Endothelial cell of hepatic sinusoid (primary cell): ENCODE results near the gene ANXA9.

Experiments
- in situ Hi-C: cut with HindIII; loops from 2 replicates; pipeline ENCODE4 v1.10.0; 2017; ENCODE audit warnings: low sequenced_read_pairs

The ANXA9 gene

DNA sequence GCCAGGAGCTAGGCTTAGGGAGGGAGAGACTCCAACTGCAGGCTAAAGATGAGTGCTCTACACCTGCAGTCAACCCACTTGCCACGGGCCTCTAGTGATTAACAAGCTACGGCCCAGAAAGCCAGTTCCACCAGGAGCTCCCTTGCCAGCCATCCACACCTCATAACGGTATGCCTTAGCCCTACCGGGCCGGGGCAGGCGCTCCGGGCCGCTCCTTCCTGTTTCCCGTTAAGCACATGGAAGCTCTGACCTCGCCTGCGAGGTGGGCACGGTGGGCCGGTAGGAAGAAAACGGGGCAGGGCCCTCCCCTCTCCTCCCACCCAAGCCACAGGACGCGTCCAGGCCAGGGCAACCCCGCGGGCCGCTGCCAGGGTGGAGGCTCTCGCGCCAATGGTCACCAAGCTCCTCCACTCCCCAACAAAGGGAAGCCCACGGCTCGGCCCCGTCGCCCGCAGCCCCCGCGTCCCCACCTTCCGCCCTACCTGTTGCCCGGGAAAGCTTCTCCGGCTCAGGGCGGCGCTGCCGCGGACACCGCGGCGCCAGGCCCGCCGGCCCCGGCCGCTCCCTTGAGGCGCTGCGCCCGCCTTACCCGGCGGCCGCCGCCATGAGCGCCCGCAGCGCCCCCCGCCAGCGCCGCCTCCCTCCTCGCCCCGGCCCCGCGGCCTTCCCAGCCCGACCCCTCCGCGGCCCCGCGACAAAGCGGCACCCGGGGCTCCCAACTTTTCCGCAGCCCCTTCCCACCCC is 8.1 kb upstream of the ANXA9 start:
- in situ Hi-C loops = no loop called here

GRCh38 chr1:150974580-150975478 is 7.3 kb upstream of the ANXA9 start, which contains the start of gene CERS2:
Gene CERS2, minus strand, starts transcription at chr1:150974835. Its CDS starts 5,745 bp downstream, at chr1:150969090.
- in situ Hi-C loops = no loop called here

- in situ Hi-C loops = no loop called here
These were observed 5.7 kb upstream of the ANXA9 start for GRCh38 chr1:150976401-150976821.

- in situ Hi-C loops = no loop called here
These were observed 5.0 kb upstream of the ANXA9 start for GRCh38 chr1:150976879-150977694.

DNA sequence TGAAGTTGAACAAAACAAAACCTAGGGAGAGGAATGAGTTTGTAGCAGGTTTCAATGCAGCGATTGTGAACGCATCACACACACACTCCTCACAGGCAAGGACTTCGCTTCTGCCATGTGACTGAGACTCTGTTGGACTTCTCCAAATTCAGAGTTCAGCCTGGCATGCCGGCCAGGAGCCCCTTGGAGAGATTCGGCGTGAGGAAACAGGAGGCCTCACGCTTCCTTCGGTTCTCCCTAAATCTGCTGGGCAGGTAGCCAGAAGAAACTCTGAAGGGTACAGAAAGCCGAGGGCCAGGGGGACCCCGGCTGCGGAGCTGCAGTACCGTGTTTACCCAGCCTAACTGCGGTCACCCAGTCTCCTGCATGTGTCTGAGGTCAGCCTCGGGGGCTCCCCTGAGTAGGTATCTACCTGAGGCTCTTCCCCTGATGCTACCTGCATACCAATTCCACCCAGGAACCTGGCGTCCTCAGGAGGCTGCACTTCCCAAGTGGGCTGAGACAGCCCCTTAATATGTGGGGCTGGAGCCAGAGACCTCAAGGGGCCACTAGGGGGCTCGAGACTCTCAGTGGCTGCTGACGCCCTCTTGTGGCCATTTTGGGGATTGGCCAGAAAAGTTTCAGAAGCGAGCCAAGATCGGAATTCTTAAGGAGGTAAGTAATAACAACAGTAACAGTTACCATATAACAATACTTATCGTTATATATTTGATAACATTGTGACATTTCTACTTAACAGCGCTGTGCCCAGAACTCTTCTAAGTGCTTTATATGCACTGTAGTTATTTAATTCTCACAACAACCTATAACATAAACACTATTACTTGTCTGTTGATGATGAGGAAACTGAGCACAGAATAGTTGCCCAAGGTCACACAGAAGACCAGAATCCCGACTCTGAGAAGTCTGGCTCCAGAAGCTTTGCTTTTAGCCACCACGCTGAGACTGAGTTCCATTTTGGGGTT is 2.7 kb upstream of the ANXA9 start:
- in situ Hi-C loops = loop anchor here (5.0 kb wide), 1 partner anchor 32 kb away; no protein-coding TSS in a partner anchor

DNA sequence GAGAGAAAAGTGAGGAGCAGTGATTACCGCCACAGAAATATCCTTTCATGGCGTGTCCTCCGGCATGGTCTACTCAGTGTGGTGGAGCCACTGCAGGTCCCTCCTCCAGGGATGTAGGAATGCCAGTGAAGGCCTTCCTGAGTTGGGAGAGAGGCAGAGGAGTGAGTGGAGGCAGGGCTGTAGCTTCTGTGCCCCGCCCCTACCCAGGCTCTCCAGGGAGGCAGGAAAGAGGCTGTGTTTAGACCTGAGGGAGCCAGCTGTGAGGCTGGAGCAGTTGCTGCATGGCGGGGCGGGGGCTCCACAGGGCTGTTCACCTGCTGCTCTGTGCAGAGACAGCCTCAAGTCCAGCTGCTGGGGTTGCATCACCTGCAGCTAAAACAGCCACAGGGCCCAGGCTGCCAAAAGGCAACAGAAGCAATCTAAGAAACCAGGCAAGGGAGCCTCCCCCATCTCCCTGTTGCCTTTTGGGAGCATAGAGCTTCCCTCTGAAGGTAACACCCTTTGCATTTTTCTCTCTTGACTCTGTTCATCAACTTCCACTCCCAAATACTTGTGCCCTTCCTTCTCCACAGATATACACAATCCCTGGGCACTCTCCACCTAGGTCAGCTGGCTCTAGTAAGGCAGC is 801 bp upstream of the ANXA9 start:
- in situ Hi-C loops = loop anchor here (5.0 kb wide), 1 partner anchor 34 kb away; no protein-coding TSS in a partner anchor

DNA sequence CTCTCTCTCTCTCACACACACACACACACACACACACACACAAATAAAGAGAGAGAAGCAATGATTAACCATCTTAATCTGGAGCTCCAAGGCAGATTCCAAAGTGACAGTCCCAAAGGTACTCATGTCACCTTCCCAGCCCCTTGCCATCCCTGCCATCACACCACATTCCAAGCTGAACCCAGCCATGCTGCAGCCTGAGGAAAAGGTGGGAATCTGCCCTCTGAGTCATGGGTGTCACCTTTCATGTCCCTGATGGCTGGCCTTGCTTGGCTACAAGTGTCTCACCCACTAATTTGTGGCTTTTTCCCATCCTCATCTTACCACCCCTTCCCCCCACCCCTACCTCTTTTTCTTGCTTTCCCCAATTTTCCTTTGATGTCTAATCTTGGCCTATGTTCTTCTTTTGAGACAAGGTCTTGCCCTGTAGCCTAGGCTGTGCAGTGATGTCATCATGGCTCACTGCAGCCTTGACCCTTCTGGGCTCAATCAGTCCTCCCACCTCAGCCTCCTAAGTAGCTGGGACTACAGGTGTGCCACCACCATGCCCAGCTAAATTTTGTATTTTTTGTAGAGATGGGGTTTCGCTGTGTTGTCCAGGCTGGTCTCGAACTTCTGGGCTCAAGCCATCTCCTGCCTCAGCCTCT is 3.2 kb downstream of the ANXA9 start:
- in situ Hi-C loops = no loop called here

- in situ Hi-C loops = no loop called here
These were observed 5.8 kb downstream of the ANXA9 start for GRCh38 chr1:150987924-150988323.

DNA sequence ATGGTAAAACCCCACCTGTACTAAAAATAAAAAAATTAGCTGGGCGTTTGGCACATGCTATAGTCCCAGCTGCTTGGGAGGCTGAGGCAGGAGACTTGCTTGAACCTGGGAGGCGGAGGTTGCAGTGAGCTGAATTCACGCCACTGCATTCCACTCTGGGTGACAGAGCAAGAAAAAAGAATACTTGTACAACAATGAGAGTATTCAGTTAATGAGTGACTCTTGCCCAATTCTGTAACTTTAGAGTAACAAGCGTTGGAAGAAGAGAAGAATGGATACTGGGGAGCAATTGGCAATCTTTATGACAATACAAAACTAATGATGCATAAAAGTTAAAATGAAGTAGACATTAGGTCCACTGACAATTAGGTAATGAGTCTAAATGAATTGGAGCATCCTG is 10.5 kb downstream of the ANXA9 start:
- in situ Hi-C loops = no loop called here

DNA sequence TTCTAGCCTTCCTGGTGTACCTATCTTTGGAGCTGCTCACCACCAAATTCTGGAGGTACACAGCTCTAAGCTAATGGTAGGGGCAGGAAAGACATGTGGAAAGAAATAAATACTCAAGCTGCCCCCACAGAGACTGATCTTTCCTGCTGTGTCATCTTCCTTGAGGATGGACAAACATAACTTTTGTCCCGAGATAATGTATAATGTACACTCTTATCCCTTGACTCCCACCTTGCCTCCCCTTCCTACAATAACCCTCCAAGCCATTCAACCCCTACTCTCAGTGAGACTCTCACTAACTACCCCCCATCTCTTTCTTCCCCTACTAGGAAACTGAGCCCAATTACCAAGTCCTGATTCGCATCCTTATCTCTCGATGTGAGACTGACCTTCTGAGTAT is 12.2 kb downstream of the ANXA9 start:
- in situ Hi-C loops = no loop called here

DNA sequence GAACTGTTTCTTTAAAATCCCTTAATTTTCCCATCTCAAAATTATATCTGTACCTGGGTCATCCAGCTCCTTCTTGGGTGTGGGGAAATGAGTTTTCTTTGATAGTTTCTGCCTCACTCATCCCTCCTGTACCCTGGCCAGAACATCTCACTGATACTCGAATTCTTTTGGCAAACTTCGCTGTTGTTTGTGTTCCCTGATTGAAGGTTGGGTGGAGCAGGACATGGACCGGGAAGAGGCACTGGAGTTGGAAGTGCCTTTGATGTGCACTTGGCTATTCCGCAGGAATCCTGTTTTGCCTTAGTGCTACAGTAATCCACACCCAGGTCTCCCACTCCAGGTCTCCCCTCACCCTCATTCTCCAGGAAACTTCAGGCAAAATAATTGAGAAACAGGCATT is 13.4 kb downstream of the ANXA9 start:
- in situ Hi-C loops = no loop called here

- in situ Hi-C loops = no loop called here
These were observed 13.8 kb downstream of the ANXA9 start for GRCh38 chr1:150995896-150996295.

GRCh38 chr1:150997126-150997872 is 15.2 kb downstream of the ANXA9 start:
- in situ Hi-C loops = no loop called here

DNA sequence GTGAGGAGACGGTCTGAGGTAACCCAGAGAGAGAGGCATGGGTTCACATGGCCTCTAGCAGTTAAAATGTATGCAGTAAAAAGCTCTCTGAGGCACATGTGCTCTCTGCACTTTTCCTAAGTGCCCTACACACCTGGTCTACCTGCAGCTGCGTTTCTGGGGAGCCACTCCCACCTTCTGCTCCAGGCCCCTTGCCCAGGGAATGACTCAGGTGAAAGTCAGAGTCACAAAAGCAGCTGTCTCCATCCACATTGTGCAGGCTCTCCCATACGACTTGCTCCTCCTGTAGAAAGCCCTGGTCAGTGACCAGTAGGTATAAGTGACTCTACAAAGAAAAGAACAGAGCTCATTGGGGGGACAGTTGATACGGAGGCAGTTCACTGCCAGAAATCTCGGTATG is 15.9 kb downstream of the ANXA9 start:
- in situ Hi-C loops = no loop called here

DNA sequence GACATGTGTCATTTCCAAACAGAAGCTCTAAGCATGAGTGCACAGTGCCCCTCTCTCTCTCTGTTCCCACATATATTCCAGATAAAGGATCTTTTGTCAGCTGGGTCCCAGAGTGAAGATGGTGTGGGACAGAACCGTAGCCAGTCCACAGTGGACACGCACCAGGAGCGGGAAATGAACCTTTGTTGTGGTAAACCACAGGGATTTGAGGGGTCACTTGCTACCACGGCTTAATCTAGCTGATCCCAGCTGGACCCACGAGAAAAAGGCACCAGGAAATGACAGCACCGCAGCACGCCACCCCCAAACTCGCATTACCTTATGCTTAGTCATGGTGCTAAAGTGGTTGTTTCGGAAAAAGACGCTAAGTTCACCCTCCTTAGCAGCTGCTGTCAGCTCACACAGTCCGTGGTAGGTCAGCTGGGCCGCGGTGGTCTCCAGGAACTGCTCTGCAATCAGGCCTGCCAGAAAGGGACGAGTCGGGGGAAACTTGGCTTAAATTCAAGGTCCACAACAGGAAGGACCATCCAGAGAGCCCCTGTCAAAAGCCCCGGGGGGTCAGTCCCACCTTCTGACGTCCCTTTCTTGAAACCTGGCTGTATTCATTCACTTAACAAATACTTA is 17.1 kb downstream of the ANXA9 start:
- in situ Hi-C loops = no loop called here

DNA sequence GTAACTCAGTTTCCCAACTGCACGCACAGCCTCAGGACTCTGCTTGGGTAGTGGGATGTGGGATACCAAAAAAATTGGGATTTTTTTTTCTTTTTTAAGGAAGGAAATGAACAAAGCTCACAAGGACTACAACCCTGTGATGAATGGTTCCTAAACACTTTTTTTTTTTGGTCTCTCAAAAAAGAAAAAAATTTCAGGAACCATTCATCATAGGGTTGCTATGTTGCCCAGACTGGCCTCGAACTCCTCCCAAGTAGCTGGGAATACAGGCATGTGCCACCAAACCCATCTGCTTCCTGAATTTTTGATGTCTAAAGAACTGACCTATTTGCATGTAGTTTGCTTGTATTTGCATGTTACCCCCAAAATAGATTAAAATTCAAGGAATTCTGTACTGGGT is 17.8 kb downstream of the ANXA9 start:
- in situ Hi-C loops = loop anchor here (5.0 kb wide), 1 partner anchor 52 kb away; no protein-coding TSS in a partner anchor

DNA sequence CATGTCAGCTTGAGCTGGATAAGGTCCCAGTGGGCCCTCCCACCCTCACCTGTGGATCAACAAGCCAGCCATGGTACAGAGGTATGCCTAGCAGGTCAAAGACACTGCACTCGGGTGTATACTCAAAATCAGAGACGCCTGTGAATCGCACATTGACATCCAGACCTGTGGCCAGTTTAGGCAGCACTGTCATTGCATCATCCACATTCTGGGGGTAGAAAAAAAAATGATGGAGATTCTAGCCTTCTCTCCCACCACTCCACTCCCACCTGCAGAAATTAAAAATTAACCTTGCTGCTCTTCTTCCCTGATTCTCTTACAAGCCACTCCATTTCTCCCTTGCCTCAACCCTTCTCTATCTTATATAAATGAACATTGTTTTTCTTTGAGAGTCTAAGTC is 18.3 kb downstream of the ANXA9 start:
- in situ Hi-C loops = loop anchor here (5.0 kb wide), 1 partner anchor 52 kb away; no protein-coding TSS in a partner anchor

GRCh38 chr1:151001602-151002001 is 19.5 kb downstream of the ANXA9 start:
- in situ Hi-C loops = loop anchor here (5.0 kb wide), 1 partner anchor 51 kb away; no protein-coding TSS in a partner anchor
